Measurements from ENCODE around the gene CAMK1D. TPM values are rescaled to one million over a fixed set of nuclear protein-coding genes. Genes with fewer than 3 reads are reported as not detected.
A peak's percentile ranks its signal among the peaks of the same experiment; 100 is the strongest.

CAMK1D gene
- polyA plus RNA-seq, 2 of the 4 experiments (the other 2 are of a cell fraction), result 6.6 to 12.5 TPM

DNA sequence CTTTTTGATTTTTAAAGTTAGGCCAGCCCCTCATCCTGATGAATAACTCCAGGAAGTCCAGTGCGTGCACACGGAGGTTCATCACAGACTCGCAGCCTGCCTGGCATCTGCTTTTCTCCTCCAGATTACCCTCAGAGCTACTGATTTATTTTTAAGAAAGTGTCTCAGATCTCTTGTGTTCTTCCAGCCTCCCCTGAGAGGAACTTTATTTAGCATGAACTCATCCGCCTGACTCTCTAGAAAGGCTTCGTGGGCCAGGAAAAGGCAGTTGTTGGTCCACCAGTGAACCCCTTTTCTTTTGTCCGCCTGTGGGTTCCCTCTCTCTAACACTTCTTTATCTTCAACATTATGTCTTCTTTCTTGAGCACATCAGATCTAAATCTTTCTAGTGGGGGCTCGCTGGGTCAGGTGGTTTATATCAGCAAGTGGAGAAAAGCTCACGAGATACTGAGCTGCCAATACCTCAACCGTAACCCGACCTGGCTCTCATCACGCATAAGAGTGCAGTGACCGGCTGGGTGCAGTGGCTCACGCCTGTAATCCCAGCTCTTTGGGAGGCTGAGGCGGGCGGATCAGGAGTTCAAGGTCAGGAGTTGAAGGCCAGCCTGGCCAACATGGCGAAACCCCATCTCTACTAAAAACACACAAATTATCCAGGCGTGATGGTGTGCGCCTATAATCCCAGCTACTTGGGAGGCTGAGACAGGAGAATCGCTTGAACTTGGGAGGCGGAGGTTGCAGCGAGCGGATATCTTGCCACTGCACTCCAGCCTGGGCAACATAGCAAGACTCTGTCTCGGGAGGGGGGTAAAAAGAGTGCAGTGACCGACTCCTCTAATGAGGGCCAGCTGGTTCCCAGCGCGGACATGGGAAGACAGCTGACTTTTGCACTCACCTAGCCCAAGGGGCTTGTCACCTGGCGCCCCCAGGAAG is 489.9 kb downstream of the CAMK1D start:
- peaks cover 9% of the 10 kb centered on the region; the same call in 2 of the 3 replicates for H3K4me1 ChIP-seq
- DNase-seq (ENCODE audit: low read depth in 1 of 2, low spot score in 1 of 2) (no peak), FAIRE-seq (no peak), ATAC-seq (no peak)
- CTCF ChIA-PET, result interaction anchor here (1.0 to 2.2 kb wide), 6 partner anchors 8 to 260 kb away, joined by 3 to 6 read pairs (median 4); no protein-coding TSS in a partner anchor
- POLR2A ChIA-PET, result no interaction called here
- 76% methylated on average over 27 of the region's 27 CpGs for WGBS (ENCODE audit: missing lambda C conversion rate)
- H3K9me3 ChIP-seq, result no peaks in the 10 kb centered on the region
- no peak overlapping the region for H3K4me3 ChIP-seq
- TF ChIP-seq HDAC2 (IDR thresholded peaks at IDR 0.05) (no peak), KDM1A (IDR thresholded peaks at IDR 0.05; ENCODE audit: low read depth) (no peak), TFCP2L1 (CRISPR knock-in tag; IDR thresholded peaks at IDR 0.05) (no peak), GATA3 (IDR thresholded peaks at IDR 0.05; ENCODE audit: borderline replicate concordance) (no peak), ZC3H11A (IDR thresholded peaks at IDR 0.05) (no peak), ELK1 (IDR thresholded peaks at IDR 0.05; ENCODE audit: low read depth, low read length) (no peak), JUNB (IDR thresholded peaks at IDR 0.05) (no peak), POLR2A (IDR thresholded peaks at IDR 0.05; ENCODE audit: low read length) (no peak), MYC (IDR thresholded peaks at IDR 0.05; ENCODE audit: borderline replicate concordance, low read length) (no peak), CEBPB (IDR thresholded peaks at IDR 0.05) (no peak), KDM5A (IDR thresholded peaks at IDR 0.05) (no peak), SMC3 (IDR thresholded peaks at IDR 0.05) (no peak), ZSCAN20 (CRISPR knock-in tag; IDR thresholded peaks at IDR 0.05) (no peak), EHF (CRISPR knock-in tag; IDR thresholded peaks at IDR 0.05) (no peak), E2F6 (IDR thresholded peaks at IDR 0.05; ENCODE audit: borderline replicate concordance, low read depth) (no peak), RFX5 (IDR thresholded peaks at IDR 0.05) (no peak), JUN (IDR thresholded peaks at IDR 0.05) (no peak), CBX8 (IDR thresholded peaks at IDR 0.05) (no peak)
- TF ChIP-seq, protein P1, sequence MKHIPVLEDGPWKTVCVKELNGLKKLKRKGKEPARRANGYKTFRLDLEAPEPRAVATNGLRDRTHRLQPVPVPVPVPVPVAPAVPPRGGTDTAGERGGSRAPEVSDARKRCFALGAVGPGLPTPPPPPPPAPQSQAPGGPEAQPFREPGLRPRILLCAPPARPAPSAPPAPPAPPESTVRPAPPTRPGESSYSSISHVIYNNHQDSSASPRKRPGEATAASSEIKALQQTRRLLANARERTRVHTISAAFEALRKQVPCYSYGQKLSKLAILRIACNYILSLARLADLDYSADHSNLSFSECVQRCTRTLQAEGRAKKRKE (CRISPR knock-in tag; IDR thresholded peaks at IDR 0.05; ENCODE audit: low read depth), result no peak
- H3K27ac ChIP-seq, result no peak overlapping the region
- H3K4me2 ChIP-seq, result no peak overlapping the region

DNA sequence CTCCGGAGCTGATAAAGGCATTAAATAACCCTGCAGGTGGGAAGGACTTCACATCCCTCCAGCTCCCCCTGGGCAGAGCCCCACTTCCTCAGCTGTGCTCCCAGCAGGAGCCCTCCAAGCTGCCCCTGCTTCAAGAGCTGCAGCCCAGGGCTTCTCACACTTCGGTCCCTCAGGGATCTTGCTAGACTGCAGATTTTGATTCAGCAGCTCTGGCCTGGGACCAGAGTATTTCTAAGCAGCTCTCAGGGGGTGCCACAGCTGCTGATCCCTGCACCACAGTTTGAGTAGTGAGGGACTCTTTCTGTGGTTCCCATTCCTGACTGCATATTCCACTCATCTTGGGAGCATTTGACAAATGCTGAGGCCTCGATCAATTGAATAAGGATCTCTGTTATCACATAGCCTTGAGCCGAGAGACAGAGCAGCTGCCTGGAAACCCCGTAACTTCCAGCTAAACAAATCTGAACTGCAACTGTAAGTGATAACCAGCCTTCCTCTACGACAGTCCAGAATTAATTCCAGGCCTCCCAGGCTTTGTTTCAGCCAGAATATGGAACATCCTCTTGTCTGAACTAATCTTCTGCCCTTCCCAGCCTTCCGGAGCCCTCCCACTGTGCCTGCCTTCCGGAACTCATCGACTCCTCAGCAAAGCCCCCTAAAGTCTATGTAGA is 490.7 kb downstream of the CAMK1D start:
- 0 out of 6 replicates have a peak, but pooled peaks of 1 of the 2 experiments have one; percentile 22 for ATAC-seq
- POLR2A ChIA-PET, result no interaction called here
- CTCF ChIA-PET, result interaction anchor here (1.0 to 2.2 kb wide), 5 partner anchors 18 to 259 kb away, joined by 3 to 6 read pairs (median 3); no protein-coding TSS in a partner anchor
- H3K4me1 ChIP-seq, result peaks cover 15% of the 10 kb centered on the region
- H3K27ac ChIP-seq, result no peak overlapping the region
- no peak for DNase-seq (ENCODE audit: low read depth in 1 of 2, low spot score in 1 of 2)
- no peaks in the 10 kb centered on the region for H3K9me3 ChIP-seq
- H3K4me2 ChIP-seq, result no peak overlapping the region
- no peak for FAIRE-seq
- no peak overlapping the region for H3K4me3 ChIP-seq
- TF ChIP-seq HEYL (CRISPR knock-in tag; IDR thresholded peaks at IDR 0.05) (no peak), EP300 (IDR thresholded peaks at IDR 0.05) (no peak)
- 74% methylated on average over 9 of the region's 9 CpGs for WGBS (ENCODE audit: missing lambda C conversion rate)

DNA sequence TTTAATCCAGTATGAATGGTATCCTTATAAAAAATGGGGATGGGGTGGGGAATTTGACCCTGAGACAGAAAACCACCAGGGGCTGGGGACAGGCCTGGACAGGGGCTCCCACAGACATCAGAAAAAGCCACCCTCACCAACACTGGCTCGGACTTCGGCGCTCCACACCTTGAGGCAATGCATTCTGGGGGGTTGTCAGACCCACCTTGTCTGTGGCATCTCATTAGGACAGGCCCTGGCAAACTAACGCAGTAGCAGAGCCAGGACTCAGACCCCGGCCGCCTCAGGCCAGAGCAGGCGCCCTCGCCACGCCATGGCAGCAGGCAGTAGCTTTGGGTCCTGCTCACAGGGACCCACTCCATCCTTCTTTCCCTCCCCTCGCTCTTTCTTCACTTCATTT is 492.1 kb downstream of the CAMK1D start:
- Histone ChIP-seq H3K4me1 (peaks cover 14% of the 10 kb centered on the region), H3K4me3 (no peak overlapping the region), H3K27ac (no peak overlapping the region), H3K4me2 (no peak overlapping the region), H3K9me3 (no peaks in the 10 kb centered on the region)
- no peak for ATAC-seq
- WGBS (ENCODE audit: missing lambda C conversion rate), result 92% methylated on average over 10 of the region's 10 CpGs
- POLR2A ChIA-PET, result no interaction called here
- CTCF ChIA-PET, result no interaction called here
- FAIRE-seq, result no peak
- DNase-seq (ENCODE audit: low read depth in 1 of 2, low spot score in 1 of 2), result no peak
- TF ChIP-seq, protein P1 (CRISPR knock-in tag; IDR thresholded peaks at IDR 0.05; ENCODE audit: low read depth), result no peak
- TF ChIP-seq, protein P2, sequence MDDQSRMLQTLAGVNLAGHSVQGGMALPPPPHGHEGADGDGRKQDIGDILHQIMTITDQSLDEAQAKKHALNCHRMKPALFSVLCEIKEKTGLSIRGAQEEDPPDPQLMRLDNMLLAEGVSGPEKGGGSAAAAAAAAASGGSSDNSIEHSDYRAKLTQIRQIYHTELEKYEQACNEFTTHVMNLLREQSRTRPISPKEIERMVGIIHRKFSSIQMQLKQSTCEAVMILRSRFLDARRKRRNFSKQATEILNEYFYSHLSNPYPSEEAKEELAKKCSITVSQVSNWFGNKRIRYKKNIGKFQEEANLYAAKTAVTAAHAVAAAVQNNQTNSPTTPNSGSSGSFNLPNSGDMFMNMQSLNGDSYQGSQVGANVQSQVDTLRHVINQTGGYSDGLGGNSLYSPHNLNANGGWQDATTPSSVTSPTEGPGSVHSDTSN (IDR thresholded peaks at IDR 0.05), result no peak
- no peak for TF ChIP-seq KDM5A (IDR thresholded peaks at IDR 0.05)
- no peak for TF ChIP-seq FOSL2 (IDR thresholded peaks at IDR 0.05)
- no peak for TF ChIP-seq FOSL2 (CRISPR knock-in tag; IDR thresholded peaks at IDR 0.05)
- TF ChIP-seq GATA3 (IDR thresholded peaks at IDR 0.05; ENCODE audit: borderline replicate concordance), result no peak
- TF ChIP-seq RAD21 (conservative IDR thresholded peaks at IDR 0.05 in 1 of 2, IDR thresholded peaks at IDR 0.05 in 1 of 2), result no peak
- TF ChIP-seq, protein P3, sequence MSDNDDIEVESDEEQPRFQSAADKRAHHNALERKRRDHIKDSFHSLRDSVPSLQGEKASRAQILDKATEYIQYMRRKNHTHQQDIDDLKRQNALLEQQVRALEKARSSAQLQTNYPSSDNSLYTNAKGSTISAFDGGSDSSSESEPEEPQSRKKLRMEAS (IDR thresholded peaks at IDR 0.05), result no peak
- no peak for TF ChIP-seq CBX8 (IDR thresholded peaks at IDR 0.05)
- TF ChIP-seq NPAS2 (CRISPR knock-in tag; IDR thresholded peaks at IDR 0.05; ENCODE audit: borderline replicate concordance), result no peak
